Mesothelial cell of epicardium (in vitro differentiated cells): Measurements from ENCODE around the gene ACACA. TPM values are rescaled to one million over a fixed set of nuclear protein-coding genes. Genes with fewer than 3 reads are reported as not detected.
A peak's percentile ranks its signal among the peaks of the same experiment; 100 is the strongest.

Experiments used
- DNase-seq, 2 experiments: peaks; one replicate each; pipeline ENCODE4 v3.0.0; 2021; ENCODE audit warnings: low spot score in 2 of 2; ENCODE audit not compliant: unreplicated experiment in 2 of 2
- H3K27ac Mint-ChIP-seq: 2 replicates; pipeline ENCODE4 v1.8.0; 2021; ENCODE audit warnings: mixed read lengths
- H3K27me3 Mint-ChIP-seq: 2 replicates; pipeline ENCODE4 v1.8.0; 2021; ENCODE audit warnings: low read depth, mixed read lengths
- H3K36me3 Mint-ChIP-seq: 2 replicates; pipeline ENCODE4 v1.8.0; 2021; ENCODE audit warnings: mixed read lengths
- H3K4me1 Mint-ChIP-seq: 2 replicates; pipeline ENCODE4 v1.8.0; 2021; ENCODE audit warnings: mixed read lengths
- H3K4me3 Mint-ChIP-seq: 2 replicates; pipeline ENCODE4 v1.8.0; 2021; ENCODE audit warnings: mild to moderate bottlenecking, moderate library complexity, mixed read lengths
- H3K9me3 Mint-ChIP-seq: 2 replicates; pipeline ENCODE4 v1.8.0; 2021; ENCODE audit warnings: mixed read lengths
- CTCF ChIP-seq: fragments of 200-600 bp; sonication (generic); IDR thresholded peaks from one replicate; pipeline ENCODE4 v1.5.0; 2021; ENCODE audit warnings: antibody characterized with exemption; ENCODE audit not compliant: unreplicated experiment
- total RNA-seq: library from RNA; stranded (reverse); gene quantifications from 3 replicates; pipeline ENCODE4 v1.2.1, GENCODE V29; 2021

Gene ACACA
- total RNA-seq, 1 donor from 2014 or later, result 127 TPM

GRCh38 chr17:37344519-37344918 is 62.1 kb downstream of the ACACA start:
- Mint-ChIP-seq H3K4me1 (no peaks in the 10 kb centered on the region), H3K4me3 (no peak overlapping the region)

GRCh38 chr17:37342589-37342988 is 64.0 kb downstream of the ACACA start:
- Mint-ChIP-seq H3K9me3 (peaks cover 12% of the 10 kb centered on the region), H3K4me1 (no peaks in the 10 kb centered on the region), H3K27me3 (no peaks in the 10 kb centered on the region), H3K36me3 (peaks cover 27% of the 10 kb centered on the region), H3K4me3 (no peak overlapping the region), H3K27ac (no peak overlapping the region)
- no peak for TF ChIP-seq CTCF
- no peak for DNase-seq

More at GRCh38 chr17:37344519-37344918, 62.1 kb downstream of the ACACA start:
- Mint-ChIP-seq H3K36me3 (peaks cover 30% of the 10 kb centered on the region), H3K27me3 (no peaks in the 10 kb centered on the region), H3K9me3 (peaks cover 12% of the 10 kb centered on the region), H3K27ac (no peak overlapping the region)
- DNase-seq, result no peak
- TF ChIP-seq CTCF, result no peak

- DNase-seq, result no peak
- TF ChIP-seq CTCF, result no peak
- no peak overlapping the region for H3K27ac Mint-ChIP-seq
- H3K4me3 Mint-ChIP-seq, result no peak overlapping the region
- peaks cover 22% of the 10 kb centered on the region for H3K36me3 Mint-ChIP-seq
- peaks cover 5% of the 10 kb centered on the region for H3K9me3 Mint-ChIP-seq
- no peaks in the 10 kb centered on the region for H3K27me3 Mint-ChIP-seq
- H3K4me1 Mint-ChIP-seq, result no peaks in the 10 kb centered on the region
Observed at GRCh38 chr17:37340804-37341203, 65.8 kb downstream of the ACACA start.

DNA sequence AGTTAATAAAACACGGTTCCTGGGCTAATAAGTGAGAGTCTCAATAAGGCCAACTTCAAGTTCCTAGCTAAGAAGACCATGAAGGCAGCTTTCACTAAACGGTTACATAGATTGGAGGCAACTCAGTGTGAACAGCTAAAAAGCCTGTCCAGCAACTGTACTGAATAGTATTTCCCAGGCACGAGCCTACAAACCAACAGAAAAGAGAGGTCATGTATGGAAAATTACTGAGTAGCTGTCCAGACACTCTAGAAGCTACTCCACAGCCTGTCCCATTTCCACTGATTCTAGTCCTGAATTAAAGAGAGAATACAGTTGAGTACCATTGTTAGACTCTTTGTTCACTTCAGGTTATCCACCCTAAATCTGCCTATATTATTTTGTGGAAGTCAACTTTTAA is 67.3 kb downstream of the ACACA start:
- Mint-ChIP-seq H3K4me3 (no peak overlapping the region), H3K9me3 (no peaks in the 10 kb centered on the region), H3K27me3 (no peaks in the 10 kb centered on the region), H3K36me3 (peaks cover 12% of the 10 kb centered on the region), H3K27ac (peak overlapping the region; percentile 50), H3K4me1 (no peaks in the 10 kb centered on the region)
- DNase-seq, result no peak
- no peak for TF ChIP-seq CTCF

- no peak for DNase-seq
- peak overlapping the region; percentile 9 for H3K27ac Mint-ChIP-seq
Observed at GRCh38 chr17:37338847-37339246, 67.8 kb downstream of the ACACA start.

More at GRCh38 chr17:37338847-37339246, 67.8 kb downstream of the ACACA start:
- Mint-ChIP-seq H3K27me3 (no peaks in the 10 kb centered on the region), H3K4me3 (no peak overlapping the region), H3K36me3 (peaks cover 12% of the 10 kb centered on the region), H3K9me3 (no peaks in the 10 kb centered on the region), H3K4me1 (no peaks in the 10 kb centered on the region)
- TF ChIP-seq CTCF, result no peak
